GM04503 (cell line): Measurements from ENCODE around the gene PUDP.

ENCODE experiments used
- DNase-seq: peaks from one replicate; pipeline ENCODE4 v3.0.0-alpha.2; 2012; ENCODE audit warnings: low read depth

The PUDP gene

DNA sequence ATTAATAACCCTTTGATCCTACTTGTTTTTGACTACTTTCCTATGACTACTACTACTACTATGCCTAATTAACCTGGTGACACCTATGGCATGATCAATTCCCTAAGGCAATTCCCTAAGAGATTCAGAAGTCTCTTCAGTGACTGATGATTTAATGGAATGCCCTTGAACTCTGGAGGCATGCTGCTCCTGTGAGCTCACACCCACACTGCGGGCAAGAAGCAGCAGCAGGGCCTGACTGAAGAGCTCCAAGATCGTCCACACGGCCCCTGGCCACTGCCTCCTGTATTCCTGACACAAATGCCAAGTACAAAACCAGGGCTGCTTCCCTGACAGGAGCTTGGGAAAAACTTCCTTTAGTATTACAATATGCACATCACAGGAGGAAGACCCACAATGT, 74.6 kb downstream of the PUDP start:
- DNase-seq: no peak

DNA sequence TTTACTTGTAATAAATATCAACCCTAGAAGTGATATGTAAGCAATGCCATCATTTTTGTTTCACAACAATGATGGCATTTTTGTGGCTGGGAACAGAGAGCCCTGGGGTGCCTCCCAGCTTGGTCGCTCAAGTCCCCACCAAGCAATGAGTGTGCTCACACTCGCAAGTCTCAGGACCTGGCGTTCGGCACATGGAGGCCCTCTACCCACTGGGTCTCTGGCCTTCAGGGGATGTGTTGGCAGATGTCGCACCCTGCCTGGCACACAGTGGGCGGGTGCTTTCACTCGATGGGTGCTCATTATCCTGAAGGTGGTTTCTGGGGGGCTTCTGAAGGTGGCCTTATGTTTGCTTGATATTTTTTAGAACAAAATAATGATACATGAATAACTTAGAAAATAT, 75.1 kb downstream of the PUDP start:
- no peak for DNase-seq

GRCh38 chrX:7071390-7071789, 76.6 kb downstream of the PUDP start:
- DNase-seq: no peak

- no peak for DNase-seq
These were observed 78.4 kb downstream of the PUDP start for GRCh38 chrX:7069556-7069955.

GRCh38 chrX:7068939-7069367, 79.0 kb downstream of the PUDP start:
- DNase-seq: no peak

DNA sequence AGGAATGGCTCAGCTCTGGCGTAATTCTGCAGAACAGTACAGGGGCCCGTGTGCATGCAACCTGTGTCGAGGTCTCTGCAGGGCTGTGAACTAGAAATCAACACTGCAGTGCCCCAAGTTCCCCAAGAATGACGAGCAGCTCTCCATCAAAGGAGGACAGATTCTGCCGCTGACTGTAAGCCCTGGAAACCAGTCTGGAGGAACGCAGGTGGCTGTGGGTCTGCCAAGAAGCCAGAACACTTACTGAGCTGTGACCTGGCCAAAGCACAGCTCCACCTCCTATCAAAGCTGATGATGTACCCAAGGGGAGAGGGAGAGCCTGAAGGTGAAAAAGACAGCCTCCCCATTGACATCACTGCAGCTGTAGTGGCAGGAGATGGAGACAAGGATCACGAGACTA, 80.7 kb downstream of the PUDP start:
- no peak for DNase-seq

DNA sequence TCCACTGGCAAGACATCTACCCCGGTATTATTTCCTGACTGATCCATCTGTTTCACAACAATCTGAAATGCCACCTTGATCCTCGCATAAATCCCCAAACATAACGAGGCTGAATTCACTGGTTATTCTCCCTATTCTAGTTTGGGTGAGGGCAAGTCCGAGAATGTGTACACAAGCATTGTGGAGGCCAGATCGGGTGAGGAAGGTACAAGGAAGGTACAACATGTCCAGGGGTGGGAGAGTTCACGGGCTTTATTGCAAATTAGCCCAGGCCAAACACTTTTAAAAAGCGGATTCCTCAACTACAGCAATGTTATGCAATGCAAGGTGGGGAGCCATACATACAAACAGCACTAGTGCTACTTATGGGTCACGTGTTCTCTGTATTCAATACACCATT, 82.5 kb downstream of the PUDP start:
- no peak for DNase-seq

DNA sequence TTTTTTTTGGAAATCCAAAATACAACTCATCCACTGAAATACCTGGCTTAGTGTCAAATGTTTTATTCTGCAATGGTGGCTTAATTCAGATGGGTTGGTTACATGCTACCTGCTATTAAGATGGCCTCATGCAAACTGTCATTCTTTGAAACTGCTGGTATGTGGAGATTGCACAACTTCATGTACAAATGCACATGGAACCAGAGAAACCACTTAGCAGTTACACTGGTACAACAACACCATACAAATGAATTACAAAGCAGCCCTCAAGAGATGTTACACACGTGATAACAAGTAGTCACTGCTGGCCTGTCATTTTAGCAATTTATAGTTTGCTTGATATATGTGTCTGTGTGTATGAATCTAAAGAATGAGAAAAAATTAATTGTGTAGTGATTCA, 85.0 kb downstream of the PUDP start:
- no peak for DNase-seq

DNA sequence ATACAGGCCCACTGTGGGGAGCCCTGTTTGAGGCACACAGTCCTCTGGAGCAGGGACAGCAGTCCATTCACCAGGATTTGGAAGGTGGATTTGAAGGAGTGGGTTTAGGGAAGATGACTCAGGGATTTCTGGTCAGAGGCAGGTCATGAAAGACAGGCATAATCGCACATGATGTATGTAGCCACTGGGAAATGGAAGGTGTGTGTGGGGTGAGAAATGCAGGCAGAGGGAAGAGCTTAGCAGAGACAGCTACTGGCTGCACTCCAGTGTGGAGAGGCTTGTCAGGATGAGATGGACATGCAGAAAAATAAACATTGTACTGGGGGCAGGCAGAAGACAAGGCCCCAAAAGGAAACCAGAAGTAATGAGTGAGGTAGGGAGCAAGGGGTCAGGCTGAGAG, 85.7 kb downstream of the PUDP start:
- no peak for DNase-seq

DNA sequence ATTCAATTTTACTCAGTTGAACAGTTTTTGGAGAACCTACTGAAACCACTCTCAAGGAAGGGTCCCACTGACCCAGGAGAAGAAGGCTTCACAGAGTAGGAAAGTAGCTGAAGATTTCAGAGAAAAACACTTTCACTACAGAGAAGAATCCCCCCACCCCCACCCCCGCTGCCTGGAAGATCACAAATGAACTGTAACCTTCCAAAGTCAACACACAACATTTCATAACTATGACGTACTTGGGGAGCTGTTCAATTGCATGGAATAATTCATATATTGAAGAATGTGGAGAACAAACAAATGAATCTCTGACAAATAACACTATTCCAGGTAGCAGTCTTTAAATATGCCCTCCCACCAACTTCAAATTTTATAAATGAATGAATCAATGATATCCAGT, 86.5 kb downstream of the PUDP start:
- DNase-seq: no peak

DNA sequence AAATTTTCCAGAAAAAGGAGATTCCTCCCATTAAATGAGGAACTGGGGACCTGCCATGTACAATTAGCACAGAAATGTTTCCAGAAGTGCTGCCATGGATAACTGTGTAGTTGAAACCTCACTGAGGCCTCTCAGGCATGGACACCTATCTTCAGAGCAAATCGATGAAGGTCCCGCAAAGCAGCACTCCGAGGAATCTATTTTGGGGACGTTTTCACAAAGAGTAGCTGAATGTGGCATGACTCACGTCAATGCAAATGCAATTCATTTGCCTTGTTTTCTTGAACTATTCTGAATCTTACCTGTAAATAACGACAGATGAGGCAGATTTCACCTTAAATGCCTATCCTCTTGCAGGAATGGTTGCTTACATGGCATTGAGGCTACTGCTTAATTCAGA, 87.5 kb downstream of the PUDP start:
- DNase-seq: no peak

DNA sequence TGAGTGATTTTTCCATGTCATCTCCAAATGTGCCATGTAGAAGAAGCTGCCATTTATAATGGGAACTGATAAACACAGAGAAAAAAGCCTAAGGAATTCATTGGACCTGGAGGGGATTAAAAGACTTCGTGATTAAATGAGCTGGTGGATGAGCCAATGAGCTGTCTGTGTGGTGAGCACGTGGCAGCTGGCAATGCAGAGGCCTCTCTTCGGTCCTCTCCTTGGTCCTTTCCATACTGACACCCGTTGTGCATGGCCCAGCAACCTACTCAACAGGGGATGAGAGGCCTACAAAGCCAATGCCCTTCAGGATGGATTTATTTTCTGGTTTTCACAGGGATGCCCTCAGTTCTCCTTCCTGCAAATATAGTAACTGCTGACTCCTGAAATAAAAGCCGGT, 88.1 kb downstream of the PUDP start:
- DNase-seq: no peak

DNA sequence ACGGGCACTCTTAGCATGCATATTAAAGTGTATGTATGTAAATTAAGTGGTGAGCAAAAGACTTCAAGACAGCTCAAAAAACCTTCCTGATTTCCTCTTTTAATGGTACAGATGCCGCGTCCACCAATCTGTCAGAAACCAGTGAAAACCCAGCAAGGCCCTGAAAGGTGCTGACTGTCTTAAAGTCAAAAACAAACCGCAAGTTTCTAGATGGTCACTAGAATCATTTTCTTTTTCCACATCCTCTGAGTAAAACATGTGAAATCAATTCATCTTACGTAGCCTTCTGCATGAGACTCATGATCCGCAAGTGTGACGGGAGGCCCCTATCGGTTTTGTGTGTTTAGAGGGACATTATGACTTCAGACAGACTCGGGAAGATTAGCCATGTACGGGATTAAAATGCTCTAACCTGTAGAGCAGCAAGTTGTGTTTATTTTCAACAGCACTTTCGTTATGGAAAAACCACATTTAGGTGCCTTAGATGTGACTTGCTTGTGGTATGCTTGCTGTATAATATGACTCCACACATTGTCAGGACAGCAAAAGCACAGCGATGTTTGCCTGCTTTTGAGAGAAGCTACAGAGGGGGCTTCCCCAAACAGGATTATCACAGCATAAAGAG, 88.6 kb downstream of the PUDP start:
- no peak for DNase-seq

GRCh38 chrX:7055386-7056137, 92.4 kb downstream of the PUDP start:
- no peak for DNase-seq

DNA sequence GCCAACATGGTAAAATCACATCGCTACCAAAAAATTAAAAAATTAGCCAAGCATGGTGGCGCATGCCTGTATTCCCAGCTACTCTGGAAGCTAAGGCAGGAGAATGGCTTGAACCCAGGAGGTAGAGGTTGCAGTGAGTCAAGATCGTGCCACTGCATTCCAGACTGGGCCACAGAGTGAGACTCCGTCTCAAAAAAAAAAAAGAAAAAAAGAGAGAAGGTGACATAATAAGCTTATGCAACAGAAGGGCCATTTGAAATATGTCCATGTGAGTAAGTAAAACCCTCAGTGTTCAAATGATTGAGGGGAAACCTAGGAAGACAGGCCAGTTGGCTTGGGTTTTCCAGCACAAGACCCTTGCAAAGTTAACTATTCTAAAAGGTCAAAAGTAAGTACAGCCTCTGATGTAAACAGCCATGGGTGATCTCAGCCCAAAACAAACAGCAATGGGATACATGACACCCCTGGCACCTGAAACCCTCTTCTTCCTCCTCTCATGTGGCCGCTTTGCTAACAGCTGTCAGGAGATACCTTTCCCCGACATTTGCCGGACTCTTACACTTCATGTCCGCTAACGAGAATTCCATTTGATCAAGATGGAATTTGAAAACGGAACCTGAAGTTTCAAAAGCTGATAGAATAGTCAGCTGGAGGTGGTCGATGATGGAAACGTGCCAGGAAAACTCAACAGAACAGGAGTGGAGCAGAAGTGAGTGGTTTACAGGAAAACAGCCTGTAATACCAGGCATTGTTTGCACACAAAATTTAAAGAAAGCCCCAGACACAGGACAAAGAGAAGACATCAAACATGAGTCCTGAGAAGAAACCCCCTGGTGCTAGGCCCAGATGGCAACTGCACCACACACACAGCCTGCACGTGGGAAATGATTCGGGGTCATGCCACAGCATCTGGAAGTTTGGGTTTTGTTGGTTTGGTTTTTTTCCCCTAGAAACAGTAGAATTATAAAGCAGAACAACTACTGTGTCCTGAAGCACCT, 93.4 kb downstream of the PUDP start:
- no peak for DNase-seq

DNA sequence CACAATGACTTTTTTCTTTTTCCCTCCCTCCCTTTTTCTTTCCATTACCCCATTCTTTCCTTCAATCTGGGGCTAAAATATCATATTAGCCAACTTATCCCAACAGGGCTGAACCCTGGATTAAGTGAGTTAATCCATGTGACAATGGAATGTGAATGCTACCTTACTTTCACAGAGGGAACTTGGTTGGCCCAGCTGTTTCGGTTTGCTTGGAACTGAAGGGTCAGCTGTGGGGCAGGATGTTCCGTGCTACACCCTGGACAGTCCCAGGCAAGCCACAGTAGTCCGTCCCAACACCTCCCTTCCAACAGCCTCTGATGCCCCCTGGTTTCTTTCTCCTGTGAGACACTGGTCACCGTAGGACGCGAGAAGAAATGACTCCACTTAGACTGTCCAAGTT, 95.4 kb downstream of the PUDP start:
- no peak for DNase-seq

DNA sequence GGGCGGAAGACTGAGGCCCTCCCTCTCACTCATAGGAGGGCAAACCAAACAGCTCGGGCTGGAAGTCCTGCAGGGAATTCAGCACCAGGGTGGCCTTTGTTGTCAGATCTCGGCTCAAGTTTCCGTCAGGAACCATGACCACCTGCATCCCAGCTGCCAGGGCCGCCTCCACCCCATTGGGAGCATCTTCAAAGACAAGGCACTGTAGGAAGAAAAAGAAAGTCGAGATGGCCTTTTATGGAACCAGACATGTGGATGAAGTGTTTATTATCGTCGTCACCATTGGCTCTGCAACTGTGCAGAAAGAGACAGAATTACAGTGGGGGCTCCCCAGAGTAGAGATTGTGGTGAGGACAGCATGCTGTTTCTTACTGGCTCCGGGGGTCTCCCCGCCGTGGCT, 97.7 kb downstream of the PUDP start:
- no peak for DNase-seq

DNA sequence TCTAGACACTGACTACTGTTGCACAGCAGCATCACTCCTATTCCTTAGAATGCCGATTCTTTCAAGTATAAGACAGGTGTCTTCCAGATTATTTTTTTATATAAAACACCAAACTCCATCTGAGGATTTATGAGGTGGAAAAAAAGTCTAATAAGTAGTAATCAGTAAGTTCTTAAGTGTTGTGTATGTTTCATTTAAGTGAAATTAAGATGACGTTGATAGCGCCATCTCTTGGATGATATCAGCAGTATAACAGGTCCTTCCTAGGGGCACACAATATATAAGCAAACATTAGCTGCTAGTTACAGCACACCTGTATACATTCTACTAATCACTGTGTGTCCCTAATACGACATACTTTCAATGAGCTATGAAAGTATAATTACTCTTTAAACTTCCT, 100.0 kb downstream of the PUDP start:
- no peak for DNase-seq

DNA sequence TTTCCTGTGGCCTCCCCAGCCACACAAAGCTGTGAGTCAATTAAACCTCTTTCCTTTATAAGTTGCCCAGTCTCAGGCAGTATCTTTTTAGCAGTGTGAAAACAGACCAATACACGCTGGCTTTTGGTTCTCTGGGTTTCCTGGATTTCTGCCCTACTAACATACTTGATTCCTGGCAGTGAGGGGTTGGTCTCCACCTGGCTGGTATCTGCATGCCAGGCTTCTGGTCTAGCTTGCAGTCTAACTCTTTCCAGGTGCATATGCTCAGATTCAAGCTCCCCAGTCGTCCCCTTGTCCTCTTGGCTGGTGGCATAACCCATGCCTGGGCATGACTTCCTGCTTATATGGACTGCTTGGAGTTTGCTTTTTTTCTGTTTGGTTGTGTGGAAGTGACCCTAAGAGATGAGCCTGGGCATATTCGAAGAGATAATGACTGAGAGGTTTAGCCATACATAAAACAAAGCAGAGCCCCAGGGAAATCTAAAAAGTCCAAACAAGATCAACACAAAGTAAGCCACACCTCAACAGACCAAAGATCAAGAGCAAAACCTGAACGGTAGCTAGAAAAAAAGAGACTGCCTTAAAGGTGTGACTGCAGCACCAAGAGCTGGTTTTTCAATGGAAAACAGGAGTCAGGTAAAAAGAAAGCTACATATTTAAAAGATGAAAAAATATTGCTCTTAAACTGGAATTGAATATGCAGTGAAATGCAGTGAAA, 102.6 kb downstream of the PUDP start:
- no peak for DNase-seq

- peak; percentile 43 for DNase-seq
These were observed 104.0 kb downstream of the PUDP start for GRCh38 chrX:7043796-7044433.

DNA sequence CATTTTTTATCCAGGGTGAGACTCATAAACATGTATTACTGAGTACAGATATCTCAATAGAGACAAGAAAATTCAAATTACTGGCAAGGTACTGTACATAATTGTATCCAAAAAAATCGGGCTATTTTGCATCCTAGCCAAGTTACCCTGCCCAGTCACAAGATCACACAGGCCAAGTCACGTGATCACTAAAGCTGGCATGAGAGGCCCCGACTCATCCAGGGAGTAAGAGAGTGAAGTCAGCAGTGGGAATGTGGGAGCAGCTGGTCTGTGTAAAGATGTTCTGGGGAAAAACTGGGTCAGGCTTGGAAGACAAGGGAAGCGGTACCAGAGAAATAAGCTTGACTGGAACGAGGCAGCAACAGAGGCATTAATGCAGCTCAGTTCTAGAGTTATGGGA, 119.7 kb downstream of the PUDP start:
- DNase-seq: no peak

GRCh38 chrX:7027071-7027470, 120.9 kb downstream of the PUDP start:
- DNase-seq: no peak
